Karpas-422 (cell line): Measurements from ENCODE around the gene TSPAN5. TPM values are rescaled to one million over a fixed set of nuclear protein-coding genes. Genes with fewer than 3 reads are reported as not detected.

Source experiments
- DNase-seq: peaks from one replicate; pipeline ENCODE4 v3.0.0-alpha.2; 2015
- H2AFZ ChIP-seq: fragments of 200-600 bp; sonication (generic); 2 replicates; pipeline ENCODE4 v1.6.1; 2014; ENCODE audit warnings: antibody characterized with exemption, low read length, mixed read lengths
- H3K27ac ChIP-seq: fragments of 200-600 bp; sonication (generic); 2 replicates; pipeline ENCODE4 v1.5.1; 2014; ENCODE audit warnings: mild to moderate bottlenecking, low read length, moderate library complexity
- H3K27me3 ChIP-seq: fragments of 200-600 bp; sonication (generic); 2 replicates; pipeline ENCODE4 v1.6.1; 2014; ENCODE audit warnings: low read length, mixed read lengths
- H3K36me3 ChIP-seq: fragments of 200-600 bp; sonication (generic); 2 replicates; pipeline ENCODE4 v1.6.1; 2014; ENCODE audit warnings: low read length, mixed read lengths; ENCODE audit not compliant: insufficient read depth
- H3K4me1 ChIP-seq: fragments of 200-600 bp; sonication (generic); 2 replicates; pipeline ENCODE4 v1.6.1; 2014; ENCODE audit warnings: mild to moderate bottlenecking, low read length, mixed read lengths
- H3K4me2 ChIP-seq: fragments of 200-600 bp; sonication (generic); 2 replicates; pipeline ENCODE4 v1.6.1; 2014; ENCODE audit warnings: low read length, low read depth, mild to moderate bottlenecking; ENCODE audit not compliant: poor library complexity, severe bottlenecking
- H3K4me3 ChIP-seq: fragments of 200-600 bp; sonication (generic); 2 replicates; pipeline ENCODE4 v1.5.1; 2014; ENCODE audit warnings: mild to moderate bottlenecking, antibody characterized with exemption, low read length, mixed read lengths
- H3K79me2 ChIP-seq: fragments of 200-600 bp; sonication (generic); 2 replicates; pipeline ENCODE4 v1.6.1; 2014; ENCODE audit warnings: mild to moderate bottlenecking, low read length, mixed read lengths
- H3K9ac ChIP-seq: fragments of 200-600 bp; sonication (generic); 2 replicates; pipeline ENCODE4 v1.6.0; 2014; ENCODE audit warnings: low read length
- H3K9me2 ChIP-seq: fragments of 200-600 bp; sonication (generic), shearing (Covaris generic); replicated peaks from 2 replicates; pipeline ENCODE4 v1.6.0; 2014; ENCODE audit warnings: mild to moderate bottlenecking, low read length, moderate library complexity; ENCODE audit not compliant: insufficient read depth
- H3K9me3 ChIP-seq: fragments of 300-700, 200-600 bp; sonication (generic); 2 replicates; pipeline ENCODE4 v1.6.1; 2014; ENCODE audit warnings: low read length, mixed read lengths
- H4K20me1 ChIP-seq: fragments of 200-600 bp; sonication (generic); 2 replicates; pipeline ENCODE4 v1.6.1; 2014; ENCODE audit warnings: mild to moderate bottlenecking, antibody characterized with exemption, low read length, low read depth; ENCODE audit not compliant: insufficient read depth
- total RNA-seq: library from RNA; depleted of rRNA; stranded (reverse); fragments of >200 nt; shearing (Covaris generic); gene quantifications from 2 replicates; pipeline ENCODE4 v1.2.3, GENCODE V29; 2014; ENCODE audit warnings: low replicate concordance

Gene TSPAN5
- total RNA-seq, 1 experiment from 2014 or later: 0.15 TPM

DNA sequence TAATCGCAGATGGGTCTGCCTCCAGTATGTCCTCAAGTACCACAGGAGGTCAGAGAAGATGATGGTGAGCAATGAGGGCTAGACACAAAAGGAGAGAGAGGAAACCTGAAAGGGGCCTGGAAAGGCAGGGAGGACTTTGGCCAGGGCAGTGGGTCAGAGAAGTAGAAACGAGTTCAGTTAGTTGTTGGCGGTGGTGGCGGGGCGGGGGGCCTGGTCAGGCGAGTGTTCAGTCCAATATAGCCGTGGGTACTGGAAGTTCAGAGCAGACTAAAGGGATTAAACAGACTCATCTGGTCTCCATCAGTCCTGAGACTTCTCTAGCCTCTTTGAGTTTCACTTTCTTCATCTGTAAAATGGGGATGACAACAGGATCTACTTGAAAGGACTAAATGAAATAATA is 90.8 kb downstream of the TSPAN5 start:
- Histone ChIP-seq H3K9me3 (no peaks in the 10 kb centered on the region), H4K20me1 (no peaks in the 10 kb centered on the region), H3K9me2 (no peaks in the 10 kb centered on the region), H3K27ac (no peak overlapping the region), H3K4me2 (no peak overlapping the region), H3K27me3 (no peaks in the 10 kb centered on the region), H2AFZ (no peak overlapping the region), H3K36me3 (no peaks in the 10 kb centered on the region), H3K4me3 (no peak overlapping the region), H3K4me1 (no peaks in the 10 kb centered on the region), H3K9ac (no peak overlapping the region), H3K79me2 (no peaks in the 10 kb centered on the region)
- DNase-seq: no peak

DNA sequence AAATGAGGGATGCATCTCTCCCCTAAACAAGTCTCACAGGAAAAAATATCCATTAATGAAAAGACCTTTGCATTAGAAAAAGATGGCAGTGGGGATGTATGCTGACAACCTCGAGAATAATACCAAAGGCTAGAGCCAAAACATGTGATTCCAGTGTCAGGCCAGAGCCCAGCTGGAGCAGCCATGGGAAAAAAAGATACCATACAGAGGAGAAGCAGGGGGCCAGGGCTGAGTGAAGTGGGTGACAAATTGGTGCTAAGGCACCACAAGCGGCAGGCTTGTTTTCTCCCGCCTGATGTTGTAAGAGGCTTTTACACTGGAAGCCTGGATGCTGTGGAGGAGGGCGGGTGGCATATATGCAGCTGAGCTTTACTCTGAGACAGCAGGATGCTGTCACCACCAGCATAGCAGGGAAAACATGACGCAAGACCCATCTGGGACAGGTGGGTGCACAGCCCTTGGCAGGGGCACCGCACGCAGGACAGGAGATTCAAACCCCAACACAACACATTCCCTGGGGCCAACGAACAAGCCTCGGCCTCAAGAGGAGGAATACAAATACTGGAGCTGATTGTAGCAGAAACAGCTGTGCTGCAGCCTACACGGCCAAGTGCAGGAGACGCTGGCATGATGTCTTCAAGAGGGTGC is 91.9 kb downstream of the TSPAN5 start:
- Histone ChIP-seq H3K27me3 (no peaks in the 10 kb centered on the region), H3K9me2 (no peaks in the 10 kb centered on the region), H3K9me3 (no peaks in the 10 kb centered on the region), H3K9ac (no peak overlapping the region), H3K79me2 (no peaks in the 10 kb centered on the region), H3K36me3 (no peaks in the 10 kb centered on the region), H3K4me1 (no peaks in the 10 kb centered on the region), H3K4me3 (no peak overlapping the region), H2AFZ (no peak overlapping the region), H3K27ac (no peak overlapping the region), H4K20me1 (no peaks in the 10 kb centered on the region), H3K4me2 (no peak overlapping the region)
- DNase-seq: no peak

DNA sequence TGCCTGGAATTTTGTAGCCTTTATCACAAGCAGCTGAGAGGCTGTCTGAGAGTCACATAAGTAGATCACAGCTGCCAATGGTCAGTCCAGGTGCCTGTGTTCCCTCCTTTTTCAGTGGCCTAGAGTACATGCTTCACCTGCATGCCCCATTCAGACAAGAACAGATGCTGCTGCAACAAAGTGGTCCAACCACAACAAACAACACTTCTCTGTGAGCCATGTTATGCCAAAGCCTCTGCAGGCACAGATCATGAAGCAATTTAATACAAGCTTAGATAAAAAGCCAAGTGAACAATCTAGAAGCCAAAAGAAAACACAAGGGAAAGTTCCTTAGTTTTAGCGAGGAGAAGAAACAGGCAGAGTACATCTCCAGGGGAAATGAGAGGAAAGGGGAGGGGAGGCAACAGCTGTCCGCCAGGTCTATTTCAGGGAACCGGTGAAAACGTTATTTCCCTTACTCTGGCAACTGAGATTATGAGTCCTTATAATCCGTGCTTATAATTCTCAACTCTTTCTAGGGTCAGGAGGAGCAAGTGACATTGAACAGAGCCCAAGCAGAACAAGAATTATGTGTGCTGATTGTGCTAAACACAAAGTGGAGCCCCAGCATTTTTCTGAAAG is 92.6 kb downstream of the TSPAN5 start:
- Histone ChIP-seq H2AFZ (no peak overlapping the region), H3K79me2 (no peaks in the 10 kb centered on the region), H3K9me2 (no peaks in the 10 kb centered on the region), H3K36me3 (no peaks in the 10 kb centered on the region), H3K27me3 (no peaks in the 10 kb centered on the region), H4K20me1 (no peaks in the 10 kb centered on the region), H3K4me2 (no peak overlapping the region), H3K27ac (no peak overlapping the region), H3K4me3 (no peak overlapping the region), H3K9ac (no peak overlapping the region), H3K4me1 (no peaks in the 10 kb centered on the region), H3K9me3 (no peaks in the 10 kb centered on the region)
- no peak for DNase-seq

GRCh38 chr4:98564852-98565251 is 93.6 kb downstream of the TSPAN5 start:
- H3K27ac ChIP-seq: no peak overlapping the region
- no peak overlapping the region for H3K4me2 ChIP-seq
- H3K4me1 ChIP-seq: no peaks in the 10 kb centered on the region
- no peaks in the 10 kb centered on the region for H3K9me2 ChIP-seq
- no peak overlapping the region for H2AFZ ChIP-seq
- H3K27me3 ChIP-seq: no peaks in the 10 kb centered on the region
- no peak overlapping the region for H3K9ac ChIP-seq
- H3K4me3 ChIP-seq: no peak overlapping the region
- H4K20me1 ChIP-seq: no peaks in the 10 kb centered on the region
- DNase-seq: no peak
- no peaks in the 10 kb centered on the region for H3K36me3 ChIP-seq
- H3K9me3 ChIP-seq: no peaks in the 10 kb centered on the region
- H3K79me2 ChIP-seq: no peaks in the 10 kb centered on the region

DNA sequence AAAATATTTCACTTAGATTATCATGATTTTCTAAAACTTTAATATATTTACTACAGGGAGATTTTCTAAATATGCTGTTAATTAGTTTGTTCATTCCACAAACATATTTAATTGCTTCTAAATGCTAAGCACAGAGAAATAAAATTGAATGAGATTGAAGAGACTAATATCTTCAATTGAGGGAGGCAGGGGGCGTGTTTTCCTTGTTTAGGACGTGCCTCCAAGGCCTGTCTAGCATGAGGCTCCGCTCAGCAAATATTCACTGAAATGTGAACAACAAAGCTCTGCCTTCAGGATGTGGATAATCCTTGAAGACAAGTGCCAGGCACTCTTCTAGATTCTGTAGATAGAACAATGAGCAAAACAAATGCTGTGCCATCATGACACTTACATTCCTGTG is 98.1 kb downstream of the TSPAN5 start:
- Histone ChIP-seq H3K9me3 (no peaks in the 10 kb centered on the region), H2AFZ (no peak overlapping the region), H3K27me3 (no peaks in the 10 kb centered on the region), H3K4me3 (no peak overlapping the region), H3K4me1 (no peaks in the 10 kb centered on the region), H3K9ac (no peak overlapping the region), H3K4me2 (no peak overlapping the region), H3K79me2 (no peaks in the 10 kb centered on the region), H3K9me2 (no peaks in the 10 kb centered on the region), H4K20me1 (no peaks in the 10 kb centered on the region), H3K36me3 (no peaks in the 10 kb centered on the region), H3K27ac (no peak overlapping the region)
- no peak for DNase-seq

GRCh38 chr4:98558471-98559169 is 99.8 kb downstream of the TSPAN5 start:
- Histone ChIP-seq H2AFZ (no peak overlapping the region), H3K9me2 (no peaks in the 10 kb centered on the region), H3K4me1 (no peaks in the 10 kb centered on the region), H3K27me3 (no peaks in the 10 kb centered on the region), H3K4me3 (no peak overlapping the region), H3K4me2 (no peak overlapping the region), H3K27ac (no peak overlapping the region), H3K9me3 (no peaks in the 10 kb centered on the region), H4K20me1 (no peaks in the 10 kb centered on the region), H3K36me3 (no peaks in the 10 kb centered on the region), H3K79me2 (no peaks in the 10 kb centered on the region), H3K9ac (no peak overlapping the region)
- no peak for DNase-seq

GRCh38 chr4:98557194-98557892 is 101.1 kb downstream of the TSPAN5 start:
- no peak overlapping the region for H2AFZ ChIP-seq
- H3K4me3 ChIP-seq: no peak overlapping the region
- no peaks in the 10 kb centered on the region for H3K27me3 ChIP-seq
- H3K9me3 ChIP-seq: no peaks in the 10 kb centered on the region
- no peaks in the 10 kb centered on the region for H4K20me1 ChIP-seq
- no peaks in the 10 kb centered on the region for H3K36me3 ChIP-seq
- no peak overlapping the region for H3K4me2 ChIP-seq
- no peaks in the 10 kb centered on the region for H3K79me2 ChIP-seq
- H3K9ac ChIP-seq: no peak overlapping the region
- no peaks in the 10 kb centered on the region for H3K9me2 ChIP-seq
- DNase-seq: no peak
- H3K4me1 ChIP-seq: no peaks in the 10 kb centered on the region
- H3K27ac ChIP-seq: no peak overlapping the region

GRCh38 chr4:98556451-98556850 is 102.0 kb downstream of the TSPAN5 start:
- no peaks in the 10 kb centered on the region for H3K79me2 ChIP-seq
- no peaks in the 10 kb centered on the region for H4K20me1 ChIP-seq
- H3K27ac ChIP-seq: no peak overlapping the region
- no peaks in the 10 kb centered on the region for H3K27me3 ChIP-seq
- no peak overlapping the region for H3K4me3 ChIP-seq
- no peaks in the 10 kb centered on the region for H3K9me2 ChIP-seq
- H3K9me3 ChIP-seq: no peaks in the 10 kb centered on the region
- H3K4me2 ChIP-seq: no peak overlapping the region
- no peak for DNase-seq
- H2AFZ ChIP-seq: no peak overlapping the region
- no peak overlapping the region for H3K9ac ChIP-seq
- no peaks in the 10 kb centered on the region for H3K36me3 ChIP-seq
- no peaks in the 10 kb centered on the region for H3K4me1 ChIP-seq
